AG10803 (cell line): ENCODE data around the gene FBRSL1.

ENCODE experiments used
- DNase-seq: peaks from one replicate; pipeline ENCODE4 v3.0.0; 2010; ENCODE audit warnings: low read depth
- H3K4me3 ChIP-seq: 2 replicates; pipeline ENCODE4 v1.5.1; 2011; ENCODE audit warnings: mild to moderate bottlenecking, low read length, control low read depth
- CTCF ChIP-seq: conservative IDR thresholded peaks from 2 replicates; pipeline ENCODE4 v1.5.1; 2011; ENCODE audit warnings: mild to moderate bottlenecking, low read length, control low read depth, inconsistent platforms

FBRSL1 gene

DNA sequence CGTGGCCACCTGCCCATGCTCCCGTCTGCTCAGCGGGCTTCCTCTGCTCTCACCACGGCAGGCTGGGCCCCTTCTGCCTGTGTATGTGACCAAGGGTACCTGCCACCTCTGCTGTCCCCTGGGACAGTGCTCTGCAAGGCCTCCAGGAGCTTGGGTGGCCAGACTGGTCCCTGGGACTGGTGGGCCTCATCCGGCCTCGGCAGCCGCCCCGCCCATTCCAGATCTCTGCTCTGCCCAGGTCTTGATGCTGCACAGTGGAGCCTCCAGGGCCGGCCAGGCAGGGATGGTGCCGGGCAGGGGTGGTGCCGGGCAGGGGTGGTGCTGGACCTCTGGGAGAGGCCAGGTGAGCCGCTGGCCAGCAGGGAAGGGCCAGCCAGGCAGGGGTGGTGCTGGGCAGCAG lies 9.0 kb downstream of the FBRSL1 start:
- no peak overlapping the region for H3K4me3 ChIP-seq
- no peak for DNase-seq
- TF ChIP-seq CTCF = no peak

DNA sequence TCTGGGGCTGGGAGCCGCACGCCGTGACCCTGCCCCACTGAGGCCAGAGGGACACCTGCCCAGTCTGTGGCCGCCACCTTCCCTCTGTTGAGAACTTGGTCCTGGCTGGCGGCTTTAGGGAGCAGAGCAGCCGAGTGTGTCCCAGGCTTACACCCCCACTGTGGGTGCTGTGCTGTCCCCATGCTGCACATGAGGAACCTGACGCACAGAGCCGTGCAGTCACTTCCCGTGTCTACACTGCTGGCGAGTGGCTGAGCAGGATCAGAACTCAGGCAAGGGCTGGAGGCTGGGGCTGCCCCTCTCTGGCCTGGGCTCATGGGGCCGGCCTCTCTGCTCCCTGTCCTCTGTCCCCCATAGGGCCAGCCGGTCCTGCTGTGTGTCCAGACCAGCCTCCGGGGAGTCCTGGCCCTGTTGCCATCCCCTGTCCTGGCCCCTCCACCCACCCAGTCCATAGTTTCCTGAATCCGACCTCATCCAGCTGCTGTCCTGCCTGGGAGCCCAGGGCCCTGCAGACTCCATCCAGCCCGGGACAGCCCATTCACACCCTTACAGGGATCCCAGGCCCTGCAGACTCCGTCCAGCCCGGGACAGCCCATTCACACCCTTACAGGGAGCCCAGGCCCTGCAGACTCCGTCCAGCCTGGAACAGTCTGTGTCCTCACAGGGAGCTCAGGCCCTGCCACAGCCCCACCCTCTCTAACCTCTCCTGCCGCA lies 10.3 kb downstream of the FBRSL1 start:
- no peak overlapping the region for H3K4me3 ChIP-seq
- TF ChIP-seq CTCF = no peak
- no peak for DNase-seq

GRCh38 chr12:132500856-132501180 lies 10.9 kb downstream of the FBRSL1 start:
- H3K4me3 ChIP-seq = no peak overlapping the region
- no peak for DNase-seq
- TF ChIP-seq CTCF = no peak

GRCh38 chr12:132501204-132501940 lies 11.4 kb downstream of the FBRSL1 start:
- H3K4me3 ChIP-seq = no peak overlapping the region
- no peak for DNase-seq
- TF ChIP-seq CTCF = no peak

DNA sequence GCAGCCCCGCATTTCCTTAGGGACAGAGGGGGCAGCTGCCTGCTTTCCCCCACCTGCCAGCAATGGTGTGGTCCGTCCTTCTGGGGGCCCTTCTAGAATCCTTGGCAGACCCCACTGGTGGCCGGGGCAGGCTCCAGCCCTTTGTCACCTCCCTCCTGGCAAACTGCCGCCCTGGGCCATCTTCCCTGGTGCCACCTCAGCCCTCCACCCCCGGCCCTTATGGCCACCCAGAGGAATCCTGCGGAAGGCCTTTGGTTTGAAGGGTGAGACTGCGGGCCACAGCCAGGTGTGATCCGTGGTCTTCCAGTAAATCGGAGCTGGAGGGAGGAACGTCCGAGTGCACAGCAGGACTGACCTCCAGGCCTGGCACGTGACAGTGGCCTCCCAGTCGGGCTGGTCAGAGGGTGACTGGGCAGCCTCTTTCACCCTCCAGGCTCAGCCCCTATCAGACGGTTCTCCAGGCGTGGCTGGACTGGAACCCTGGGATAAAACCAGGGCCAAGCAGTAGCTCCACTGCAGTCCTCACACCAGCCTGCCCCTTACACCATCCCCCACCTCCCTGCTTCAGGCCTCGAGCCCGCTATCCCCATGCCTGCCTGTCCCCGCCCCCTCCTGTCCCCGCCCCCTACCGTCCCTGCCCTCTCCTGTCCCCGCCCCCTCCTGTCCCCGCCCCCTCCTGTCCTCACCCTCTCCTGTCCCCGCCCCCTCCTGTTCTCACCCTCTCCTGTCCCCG lies 12.4 kb downstream of the FBRSL1 start:
- no peak overlapping the region for H3K4me3 ChIP-seq
- no peak for TF ChIP-seq CTCF
- no peak for DNase-seq

DNA sequence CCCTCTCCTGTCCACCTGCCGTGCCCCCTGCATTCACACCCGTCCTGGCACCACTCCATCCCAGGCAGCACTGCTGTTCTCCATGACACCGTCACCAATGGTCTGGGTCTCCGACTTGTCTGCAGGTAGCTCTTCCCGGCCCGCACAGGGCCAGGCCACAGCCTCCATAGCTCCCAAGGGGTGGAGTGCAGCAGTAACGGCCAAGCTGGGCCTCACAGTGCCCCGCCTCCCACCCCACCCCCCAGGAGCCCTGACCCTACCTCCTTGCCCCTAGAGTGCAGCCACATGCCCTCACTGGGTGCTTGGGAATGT lies 12.9 kb downstream of the FBRSL1 start:
- TF ChIP-seq CTCF = no peak
- no peak for DNase-seq
- no peak overlapping the region for H3K4me3 ChIP-seq
